Esophagus muscularis mucosa (tissue), 4 donors: ENCODE data around the gene CYSLTR2.

Source experiments
- EP300 ChIP-seq: sonication (generic); formaldehyde crosslinking; IDR thresholded peaks from one replicate; pipeline ENCODE4 v1.6.1; 2017; ENCODE audit warnings: antibody characterized with exemption
- POLR2A ChIP-seq: fragments of 450-650 bp; IDR thresholded peaks from one replicate; pipeline ENCODE4 v1.6.1; 2017; ENCODE audit warnings: antibody characterized with exemption, moderate library complexity, mild to moderate bottlenecking, low read depth
- POLR2AphosphoS5 ChIP-seq, 2 donors: sonication (generic); formaldehyde crosslinking; IDR thresholded peaks; one replicate each; pipeline ENCODE4 v1.6.1; 2017; ENCODE audit warnings: antibody characterized with exemption in 2 of 2
- TF ChIP-seq, protein P1 (sequence below), 3 experiments: fragments of 200-600 bp in 2 of 3; fragments of 450-650 bp in 1 of 3; sonication (generic) in 2 of 3; IDR thresholded peaks; one replicate each; pipeline ENCODE4 v1.5.1; 2017 to 2019; ENCODE audit warnings: antibody characterized with exemption in 3 of 3, mild to moderate bottlenecking in 2 of 3, moderate library complexity in 1 of 3

- TF ChIP-seq POLR2AphosphoS5 (IDR thresholded peaks at IDR 0.05) (no peak), POLR2A (no peak), EP300 (no peak)
- TF ChIP-seq, protein P1, sequence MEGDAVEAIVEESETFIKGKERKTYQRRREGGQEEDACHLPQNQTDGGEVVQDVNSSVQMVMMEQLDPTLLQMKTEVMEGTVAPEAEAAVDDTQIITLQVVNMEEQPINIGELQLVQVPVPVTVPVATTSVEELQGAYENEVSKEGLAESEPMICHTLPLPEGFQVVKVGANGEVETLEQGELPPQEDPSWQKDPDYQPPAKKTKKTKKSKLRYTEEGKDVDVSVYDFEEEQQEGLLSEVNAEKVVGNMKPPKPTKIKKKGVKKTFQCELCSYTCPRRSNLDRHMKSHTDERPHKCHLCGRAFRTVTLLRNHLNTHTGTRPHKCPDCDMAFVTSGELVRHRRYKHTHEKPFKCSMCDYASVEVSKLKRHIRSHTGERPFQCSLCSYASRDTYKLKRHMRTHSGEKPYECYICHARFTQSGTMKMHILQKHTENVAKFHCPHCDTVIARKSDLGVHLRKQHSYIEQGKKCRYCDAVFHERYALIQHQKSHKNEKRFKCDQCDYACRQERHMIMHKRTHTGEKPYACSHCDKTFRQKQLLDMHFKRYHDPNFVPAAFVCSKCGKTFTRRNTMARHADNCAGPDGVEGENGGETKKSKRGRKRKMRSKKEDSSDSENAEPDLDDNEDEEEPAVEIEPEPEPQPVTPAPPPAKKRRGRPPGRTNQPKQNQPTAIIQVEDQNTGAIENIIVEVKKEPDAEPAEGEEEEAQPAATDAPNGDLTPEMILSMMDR (IDR thresholded peaks at IDR 0.05), result no peak
These were observed 2.9 kb downstream of the CYSLTR2 start for GRCh38 chr13:48656608-48657007.
